ENCODE measurements around the gene EDN2. TPM values are rescaled to one million over a fixed set of nuclear protein-coding genes. Genes with fewer than 3 reads are reported as not detected.

EDN2 gene
- total RNA-seq, 2 experiments from 2014 or later = not detected

- intact Hi-C loops (cut with DNase I, micrococcal nuclease) = no loop called here
- ChIA-PET POLR2A (no interaction called here), CTCF (no interaction called here)
- Mint-ChIP-seq H3K4me1 (ENCODE audit: low read depth) (no peaks in the 10 kb centered on the region), H3K27ac (no peak overlapping the region), H3K9me3 (no peaks in the 10 kb centered on the region), H3K27me3 (peaks cover 4% of the 10 kb centered on the region), H3K36me3 (ENCODE audit: low read depth) (no peaks in the 10 kb centered on the region), H3K4me3 (no peak overlapping the region)
- no peak for ATAC-seq (ENCODE audit: poor library complexity)
- no peaks in the 10 kb centered on the region for H3K4me1 ChIP-seq (ENCODE audit: insufficient read depth, low read length)
- no peak overlapping the region for H3K27ac ChIP-seq (ENCODE audit: low read depth in 1 of 2, low read length in 2 of 2)
- H3K36me3 ChIP-seq (ENCODE audit: insufficient read depth, low read length) = no peaks in the 10 kb centered on the region
- no peaks in the 10 kb centered on the region for H3K9me3 ChIP-seq (ENCODE audit: control insufficient read depth in 1 of 2, insufficient read depth in 1 of 2, low read length in 2 of 2)
- no peaks in the 10 kb centered on the region for H3K27me3 ChIP-seq (ENCODE audit: control insufficient read depth in 1 of 2, insufficient read depth in 2 of 2, low read length in 2 of 2)
- DNase-seq = no peak
- no peak for TF ChIP-seq CTCF (IDR thresholded peaks at IDR 0.05)
- no peak overlapping the region for H3K4me3 ChIP-seq (ENCODE audit: low read length)
These were observed 33.7 kb downstream of the EDN2 start for GRCh38 chr1:41450747-41451285.

DNA sequence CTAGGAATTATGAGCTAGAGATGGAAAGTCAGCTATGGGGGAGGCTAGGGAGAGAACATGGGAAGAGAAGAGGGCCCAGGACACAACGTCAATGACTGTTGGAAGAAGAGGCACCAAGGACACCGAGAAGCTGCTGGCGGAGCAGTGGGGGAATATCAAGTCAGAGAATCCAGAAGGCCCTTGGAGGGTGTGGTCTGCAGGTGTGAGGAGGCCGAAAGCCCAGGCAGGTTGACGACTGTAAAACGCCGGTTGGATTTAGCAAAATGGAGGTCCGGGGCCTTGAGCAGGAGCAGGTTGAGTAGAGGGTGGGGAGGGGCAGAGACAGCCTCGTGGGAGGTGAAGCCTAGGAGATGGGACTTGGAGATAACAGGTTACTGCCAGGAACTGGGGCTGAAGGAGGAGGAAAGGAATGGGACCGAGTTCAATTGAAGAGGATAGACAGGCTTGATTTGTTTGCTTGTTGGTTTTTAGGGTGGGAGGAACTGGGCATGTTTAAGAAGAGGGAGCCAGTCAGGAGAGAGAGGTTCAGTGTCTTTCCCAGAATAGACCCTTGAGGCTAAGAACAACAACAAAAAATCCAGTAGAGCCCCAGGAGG lies 35.1 kb downstream of the EDN2 start:
- Mint-ChIP-seq H3K27me3 (peaks cover 5% of the 10 kb centered on the region), H3K27ac (no peak overlapping the region), H3K4me1 (ENCODE audit: low read depth) (no peaks in the 10 kb centered on the region), H3K36me3 (ENCODE audit: low read depth) (no peaks in the 10 kb centered on the region), H3K9me3 (no peaks in the 10 kb centered on the region), H3K4me3 (no peak overlapping the region)
- Histone ChIP-seq H3K27ac (ENCODE audit: low read depth in 1 of 2, low read length in 2 of 2) (no peak overlapping the region), H3K36me3 (ENCODE audit: insufficient read depth, low read length) (no peaks in the 10 kb centered on the region), H3K9me3 (ENCODE audit: control insufficient read depth in 1 of 2, insufficient read depth in 1 of 2, low read length in 2 of 2) (peaks cover 5 to 8% of the 10 kb centered on the region in 2 experiments), H3K27me3 (ENCODE audit: control insufficient read depth in 1 of 2, insufficient read depth in 2 of 2, low read length in 2 of 2) (no peaks in the 10 kb centered on the region), H3K4me1 (ENCODE audit: insufficient read depth, low read length) (no peaks in the 10 kb centered on the region), H3K4me3 (ENCODE audit: low read length) (no peak overlapping the region)
- DNase-seq (no peak), ATAC-seq (ENCODE audit: poor library complexity) (no peak)
- CTCF ChIA-PET = no interaction called here
- POLR2A ChIA-PET = no interaction called here
- no peak for TF ChIP-seq CTCF (IDR thresholded peaks at IDR 0.05)
- intact Hi-C loops (cut with DNase I, micrococcal nuclease) = no loop called here

GRCh38 chr1:41448821-41449220 lies 35.7 kb downstream of the EDN2 start:
- Histone ChIP-seq H3K9me3 (ENCODE audit: control insufficient read depth in 1 of 2, insufficient read depth in 1 of 2, low read length in 2 of 2) (peaks cover 11% of the 10 kb centered on the region in 2 experiments), H3K4me3 (ENCODE audit: low read length) (no peak overlapping the region), H3K36me3 (ENCODE audit: insufficient read depth, low read length) (no peaks in the 10 kb centered on the region), H3K27ac (ENCODE audit: low read depth in 1 of 2, low read length in 2 of 2) (no peak overlapping the region), H3K27me3 (ENCODE audit: control insufficient read depth in 1 of 2, insufficient read depth in 2 of 2, low read length in 2 of 2) (peaks cover 0 to 3% of the 10 kb centered on the region in 2 experiments), H3K4me1 (ENCODE audit: insufficient read depth, low read length) (no peaks in the 10 kb centered on the region)
- POLR2A ChIA-PET = no interaction called here
- Mint-ChIP-seq H3K4me3 (no peak overlapping the region), H3K4me1 (ENCODE audit: low read depth) (no peaks in the 10 kb centered on the region), H3K27ac (no peak overlapping the region), H3K36me3 (ENCODE audit: low read depth) (no peaks in the 10 kb centered on the region), H3K27me3 (peaks cover 5% of the 10 kb centered on the region), H3K9me3 (no peaks in the 10 kb centered on the region)
- intact Hi-C loops (cut with DNase I, micrococcal nuclease) = no loop called here
- DNase-seq (no peak), ATAC-seq (ENCODE audit: poor library complexity) (no peak)
- CTCF ChIA-PET = no interaction called here
- no peak for TF ChIP-seq CTCF (IDR thresholded peaks at IDR 0.05)

Data from CD4-positive, alpha-beta T cell (primary cell).